BE2C (cell line): ENCODE data around the gene SYNE4.

Source experiments
- DNase-seq: peaks from one replicate; pipeline ENCODE4 v3.0.0-alpha.2; 2020
- H3K27me3 ChIP-seq: fragments of 250-450 bp; sonication (Bioruptor Pico); 2 replicates; pipeline ENCODE4 v1.5.1; 2020; ENCODE audit warnings: mild to moderate bottlenecking
- H3K36me3 ChIP-seq: fragments of 250-450 bp; sonication (Bioruptor Pico); 2 replicates; pipeline ENCODE4 v1.5.1; 2020; ENCODE audit warnings: mild to moderate bottlenecking
- H3K4me1 ChIP-seq: fragments of 250-450 bp; sonication (Bioruptor Pico); 2 replicates; pipeline ENCODE4 v1.5.1; 2020
- H3K4me3 ChIP-seq: 2 replicates; pipeline ENCODE4 v1.5.1; 2011; ENCODE audit warnings: low read depth, low read length
- H3K9me3 ChIP-seq: fragments of 250-450 bp; sonication (Bioruptor Pico); 2 replicates; pipeline ENCODE4 v1.5.1; 2020
- TF ChIP-seq, protein P1 (sequence below): IDR thresholded peaks from 2 replicates; pipeline ENCODE4 v1.5.1; 2012; ENCODE audit warnings: mild to moderate bottlenecking, low read depth, low read length

SYNE4 gene

DNA sequence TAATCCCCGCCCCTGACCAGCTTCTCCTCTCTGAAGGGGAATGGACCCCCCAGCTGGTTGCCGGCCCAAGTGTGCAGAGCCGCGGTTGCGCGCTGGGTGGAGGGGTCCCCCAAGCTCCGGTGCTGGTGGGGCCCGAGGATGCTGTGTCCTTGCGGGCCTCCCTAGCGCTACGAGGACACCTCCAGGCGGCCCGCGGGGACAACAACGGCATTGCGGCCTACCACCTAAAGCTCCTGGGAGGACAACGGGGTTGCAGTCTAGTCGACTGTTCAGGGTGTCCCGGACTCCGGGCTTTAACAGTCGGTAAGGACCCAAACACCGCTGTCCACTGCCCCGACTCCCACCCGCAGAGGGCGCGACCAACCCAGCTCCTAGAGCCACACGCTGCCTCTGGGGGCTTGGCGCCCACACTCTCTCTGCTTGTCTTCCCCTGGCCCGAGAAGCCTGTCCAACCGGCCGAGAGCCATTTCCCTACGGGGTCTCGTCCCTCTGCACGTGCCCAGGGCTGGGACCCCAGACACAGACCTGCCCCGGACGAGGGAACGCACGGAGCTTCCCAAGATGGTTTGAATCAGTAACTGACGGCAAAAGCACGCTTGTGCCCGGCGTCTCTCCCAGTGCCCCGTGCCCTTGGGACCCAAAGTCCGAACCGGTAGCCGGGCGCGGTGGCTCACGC is 14.6 kb downstream of the SYNE4 start:
- TF ChIP-seq, protein P1, sequence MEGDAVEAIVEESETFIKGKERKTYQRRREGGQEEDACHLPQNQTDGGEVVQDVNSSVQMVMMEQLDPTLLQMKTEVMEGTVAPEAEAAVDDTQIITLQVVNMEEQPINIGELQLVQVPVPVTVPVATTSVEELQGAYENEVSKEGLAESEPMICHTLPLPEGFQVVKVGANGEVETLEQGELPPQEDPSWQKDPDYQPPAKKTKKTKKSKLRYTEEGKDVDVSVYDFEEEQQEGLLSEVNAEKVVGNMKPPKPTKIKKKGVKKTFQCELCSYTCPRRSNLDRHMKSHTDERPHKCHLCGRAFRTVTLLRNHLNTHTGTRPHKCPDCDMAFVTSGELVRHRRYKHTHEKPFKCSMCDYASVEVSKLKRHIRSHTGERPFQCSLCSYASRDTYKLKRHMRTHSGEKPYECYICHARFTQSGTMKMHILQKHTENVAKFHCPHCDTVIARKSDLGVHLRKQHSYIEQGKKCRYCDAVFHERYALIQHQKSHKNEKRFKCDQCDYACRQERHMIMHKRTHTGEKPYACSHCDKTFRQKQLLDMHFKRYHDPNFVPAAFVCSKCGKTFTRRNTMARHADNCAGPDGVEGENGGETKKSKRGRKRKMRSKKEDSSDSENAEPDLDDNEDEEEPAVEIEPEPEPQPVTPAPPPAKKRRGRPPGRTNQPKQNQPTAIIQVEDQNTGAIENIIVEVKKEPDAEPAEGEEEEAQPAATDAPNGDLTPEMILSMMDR: no peak

DNA sequence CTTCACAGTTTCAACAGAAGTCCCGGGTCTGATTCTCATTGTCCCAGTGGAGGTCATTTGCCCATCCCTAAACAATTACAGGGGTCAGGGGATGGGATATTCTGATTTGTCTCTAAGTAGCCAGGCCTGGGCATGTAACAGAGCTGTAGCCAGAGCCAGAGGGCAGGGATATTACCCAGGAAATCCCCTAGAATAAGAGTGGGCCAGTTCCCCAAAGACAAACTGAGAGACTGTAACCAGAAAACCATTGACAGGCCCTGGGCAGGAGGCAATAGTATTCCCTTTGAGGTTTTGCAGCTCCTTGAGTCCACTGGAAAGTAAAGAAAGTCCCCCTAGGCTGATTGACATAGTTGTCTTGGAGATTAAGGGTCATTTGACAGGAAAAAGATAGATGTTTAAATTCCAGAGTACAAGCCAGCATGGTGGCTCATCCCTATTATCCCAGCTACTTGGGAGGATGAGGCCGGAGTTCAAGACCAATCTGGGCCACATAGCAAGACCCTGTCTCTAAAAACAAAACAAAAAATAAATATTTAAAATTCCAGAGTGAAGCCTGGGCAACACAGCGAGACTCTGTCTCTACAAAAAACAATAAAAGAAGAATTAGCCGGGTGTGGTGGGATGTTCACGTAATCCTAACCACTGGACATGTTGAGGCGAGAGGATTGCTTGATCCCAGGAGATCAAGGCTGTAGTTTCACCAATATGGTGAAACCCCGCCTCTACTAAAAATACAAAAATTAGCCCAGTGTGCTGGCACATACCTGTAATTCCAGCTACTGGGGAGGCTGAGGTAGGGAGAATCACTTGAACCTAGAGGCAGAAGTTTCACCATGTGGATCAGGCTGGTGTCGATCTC is 15.5 kb downstream of the SYNE4 start:
- Histone ChIP-seq H3K36me3 (no peaks in the 10 kb centered on the region), H3K4me1 (no peaks in the 10 kb centered on the region), H3K9me3 (no peaks in the 10 kb centered on the region), H3K4me3 (no peak overlapping the region), H3K27me3 (no peaks in the 10 kb centered on the region)
- no peak for DNase-seq
- TF ChIP-seq, protein P1: no peak

More for the DNA sequence above, 14.6 kb downstream of the SYNE4 start:
- no peaks in the 10 kb centered on the region for H3K36me3 ChIP-seq
- H3K9me3 ChIP-seq: no peaks in the 10 kb centered on the region
- no peak for DNase-seq
- H3K27me3 ChIP-seq: no peaks in the 10 kb centered on the region
- no peaks in the 10 kb centered on the region for H3K4me1 ChIP-seq
- H3K4me3 ChIP-seq: no peak overlapping the region

DNA sequence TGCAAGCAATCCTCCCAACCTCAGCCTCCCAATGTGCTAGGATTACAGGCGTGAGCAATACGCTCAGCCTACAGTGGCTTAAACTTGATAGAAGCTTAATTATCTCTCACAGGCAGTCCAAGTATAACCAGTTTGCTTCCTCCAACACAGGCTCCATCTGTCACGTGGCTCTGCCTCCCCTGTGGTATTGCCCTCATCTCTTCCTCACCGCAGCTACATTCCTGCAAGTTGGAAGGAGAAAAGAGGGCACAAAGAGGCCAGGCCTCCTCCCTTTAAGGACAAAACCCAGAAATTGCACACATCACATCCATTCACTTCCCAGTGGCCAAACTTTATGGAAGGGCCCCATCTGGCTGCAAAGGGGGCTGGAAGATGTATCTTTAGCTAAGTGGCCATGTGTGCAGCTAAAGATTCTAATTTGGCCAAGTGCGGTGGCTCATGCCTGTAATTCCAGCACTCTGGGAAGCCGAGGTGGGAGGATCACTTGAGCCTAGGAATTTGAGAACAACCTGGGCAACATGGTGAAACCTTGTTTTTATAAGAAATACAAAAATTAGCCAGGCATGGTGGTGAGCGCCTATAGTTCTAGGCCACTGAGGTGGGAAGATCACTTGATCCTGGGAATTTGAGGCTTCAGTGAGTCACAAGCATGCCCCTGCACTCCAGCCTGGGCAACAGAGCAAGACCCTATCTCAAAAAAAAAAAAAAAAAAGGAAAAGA is 16.7 kb downstream of the SYNE4 start:
- TF ChIP-seq, protein P1: no peak
- H3K4me3 ChIP-seq: no peak overlapping the region
- H3K27me3 ChIP-seq: no peaks in the 10 kb centered on the region
- H3K36me3 ChIP-seq: no peaks in the 10 kb centered on the region
- no peaks in the 10 kb centered on the region for H3K9me3 ChIP-seq
- H3K4me1 ChIP-seq: no peaks in the 10 kb centered on the region
- DNase-seq: no peak

DNA sequence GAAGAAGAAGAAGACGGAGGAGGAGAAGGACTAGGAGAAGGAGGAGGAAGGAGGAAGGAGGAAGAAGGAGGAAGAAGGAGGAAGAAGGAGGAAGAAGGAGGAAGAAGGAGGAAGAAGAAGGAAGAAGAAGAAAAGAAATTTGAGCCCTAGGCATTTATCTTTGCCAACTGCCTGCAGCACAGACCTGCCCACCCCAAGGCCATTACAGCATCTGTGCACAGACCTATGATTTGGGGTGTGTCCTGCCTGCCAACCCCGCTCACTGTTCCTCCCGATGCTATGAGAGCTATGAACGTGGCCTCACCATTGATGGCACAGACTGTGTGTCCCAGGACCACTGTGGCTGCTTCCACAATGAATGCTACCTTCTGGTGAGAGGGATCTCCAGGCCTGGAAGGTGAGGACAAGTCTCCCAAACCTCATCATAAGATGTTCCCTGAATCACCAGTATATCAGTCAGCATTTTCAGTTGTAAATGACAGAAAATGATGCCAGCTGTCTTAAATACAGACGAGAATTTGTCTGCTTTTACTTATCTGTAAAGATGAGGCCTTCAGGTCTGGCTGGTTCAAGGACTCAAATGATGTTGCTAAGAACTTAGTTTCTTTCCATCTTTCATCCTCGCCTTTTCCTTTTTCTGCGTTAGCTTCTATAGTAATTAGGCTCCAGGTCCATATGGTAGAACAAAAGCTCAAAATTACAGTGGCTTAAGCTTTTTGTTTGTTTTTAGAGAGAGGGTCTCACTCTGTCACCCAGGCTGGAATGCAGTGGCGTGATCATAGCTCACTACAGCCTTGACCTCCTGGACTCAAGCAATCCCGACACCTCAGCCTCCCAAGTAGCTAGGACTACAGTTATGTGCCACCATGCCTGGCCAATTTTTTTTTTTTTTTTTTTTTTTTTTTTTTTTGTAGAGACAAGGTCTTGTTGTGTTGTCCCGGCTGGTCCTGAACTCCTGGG is 17.6 kb downstream of the SYNE4 start:
- Histone ChIP-seq H3K4me3 (no peak overlapping the region), H3K36me3 (no peaks in the 10 kb centered on the region), H3K27me3 (no peaks in the 10 kb centered on the region), H3K4me1 (no peaks in the 10 kb centered on the region), H3K9me3 (no peaks in the 10 kb centered on the region)
- TF ChIP-seq, protein P1: no peak
- DNase-seq: no peak

DNA sequence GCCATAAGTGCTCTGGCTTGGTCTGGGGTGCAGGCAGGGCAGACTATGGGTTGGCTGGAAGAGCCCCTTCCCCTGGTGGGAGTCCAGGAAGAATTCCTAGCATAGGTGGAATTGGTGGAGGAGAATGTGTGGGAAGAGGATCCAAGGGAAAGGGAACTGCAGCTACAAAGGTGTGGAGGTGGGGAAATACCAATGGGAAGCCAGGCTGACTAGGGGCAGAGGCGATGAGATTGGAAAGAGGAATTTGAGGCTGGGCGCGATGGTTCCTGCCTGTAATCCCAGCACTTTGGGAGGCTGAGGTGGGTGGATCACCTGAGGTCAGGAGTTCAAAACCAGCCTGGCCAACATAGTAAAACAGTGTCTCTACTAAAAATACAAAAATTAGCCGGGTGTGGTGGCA is 18.5 kb downstream of the SYNE4 start:
- Histone ChIP-seq H3K36me3 (no peaks in the 10 kb centered on the region), H3K4me1 (no peaks in the 10 kb centered on the region), H3K27me3 (no peaks in the 10 kb centered on the region), H3K9me3 (no peaks in the 10 kb centered on the region), H3K4me3 (no peak overlapping the region)
- DNase-seq: no peak
- TF ChIP-seq, protein P1: no peak
